ENCODE measurements around the gene AMBRA1.
"Not testable (repeated sequence)": the region's sequence is repeated elsewhere in the genome, so short reads cannot be mapped to it uniquely, and the experiment has no call there.

The AMBRA1 gene

DNA sequence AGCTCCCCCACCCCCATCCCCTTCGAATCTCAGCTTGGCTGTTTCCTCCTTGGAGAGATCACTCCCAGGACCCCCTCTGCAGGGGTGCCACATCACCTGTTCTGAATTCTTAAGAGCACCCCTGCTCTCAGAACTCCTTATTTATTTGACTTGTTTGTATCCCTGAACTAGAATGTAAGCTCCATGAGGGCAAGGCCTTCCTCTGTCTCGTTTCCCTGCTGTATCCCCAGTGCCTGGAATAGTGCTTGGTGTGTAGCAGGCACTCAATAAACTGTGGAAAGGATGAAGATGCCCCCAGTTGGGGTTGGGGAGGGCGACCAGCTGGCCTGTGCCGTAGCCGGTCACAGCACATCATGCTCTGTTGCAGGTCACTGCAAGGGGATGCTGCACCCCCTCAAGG, 216.0 kb downstream of the AMBRA1 start:
- DNase-seq, result no peak

- DNase-seq, result no peak
These were observed 216.5 kb downstream of the AMBRA1 start for GRCh38 chr11:46377290-46377689.

- DNase-seq, result no peak
These were observed 217.4 kb downstream of the AMBRA1 start for GRCh38 chr11:46376258-46377050.

- no peak for DNase-seq
These were observed 218.3 kb downstream of the AMBRA1 start for GRCh38 chr11:46375392-46376101.

- no peak for DNase-seq
These were observed 219.0 kb downstream of the AMBRA1 start for GRCh38 chr11:46374815-46375214.

GRCh38 chr11:46373787-46374740, 219.8 kb downstream of the AMBRA1 start:
- no peak for DNase-seq

GRCh38 chr11:46372501-46372900, 221.3 kb downstream of the AMBRA1 start:
- not testable (repeated sequence) for DNase-seq

DNA sequence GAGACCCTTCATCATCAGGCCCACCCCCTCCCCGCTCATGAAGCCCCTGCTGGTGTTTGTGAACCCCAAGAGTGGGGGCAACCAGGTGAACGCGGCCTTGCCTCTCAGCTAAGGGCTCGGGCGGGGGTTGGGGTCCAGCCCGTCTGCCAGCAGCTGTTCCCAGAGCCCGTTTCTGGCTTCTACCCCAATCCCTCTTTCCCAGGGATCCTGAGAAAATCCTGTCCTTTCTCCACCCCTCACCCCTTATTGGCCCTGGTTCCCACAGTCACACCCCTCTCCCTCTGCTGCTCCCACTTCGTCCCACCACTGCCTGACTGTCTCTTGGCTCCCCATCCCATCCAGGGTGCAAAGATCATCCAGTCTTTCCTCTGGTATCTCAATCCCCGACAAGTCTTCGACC, 221.7 kb downstream of the AMBRA1 start:
- no peak for DNase-seq

- DNase-seq, result not testable (repeated sequence)
These were observed 222.6 kb downstream of the AMBRA1 start for GRCh38 chr11:46371262-46371661.

DNA sequence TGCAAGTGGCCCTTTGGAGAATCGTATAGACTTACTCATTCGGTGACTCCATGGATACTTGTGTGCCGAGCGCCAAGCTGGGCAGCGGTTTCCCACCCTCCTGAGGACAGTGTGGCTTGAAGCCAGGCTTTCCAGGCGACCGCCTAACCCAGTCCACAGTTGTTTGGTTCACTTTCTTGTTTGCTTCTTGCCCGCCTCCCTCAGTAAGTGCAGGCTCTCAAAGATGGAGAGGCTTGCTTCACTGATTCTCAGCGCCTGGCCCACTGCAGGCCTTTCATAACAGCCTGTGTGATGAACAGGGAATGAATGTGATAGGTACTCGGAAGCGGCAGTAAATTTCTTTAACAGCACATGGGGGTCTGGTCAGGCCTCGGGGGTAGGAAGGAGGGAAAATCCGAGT, 223.6 kb downstream of the AMBRA1 start:
- no peak for DNase-seq

DNA sequence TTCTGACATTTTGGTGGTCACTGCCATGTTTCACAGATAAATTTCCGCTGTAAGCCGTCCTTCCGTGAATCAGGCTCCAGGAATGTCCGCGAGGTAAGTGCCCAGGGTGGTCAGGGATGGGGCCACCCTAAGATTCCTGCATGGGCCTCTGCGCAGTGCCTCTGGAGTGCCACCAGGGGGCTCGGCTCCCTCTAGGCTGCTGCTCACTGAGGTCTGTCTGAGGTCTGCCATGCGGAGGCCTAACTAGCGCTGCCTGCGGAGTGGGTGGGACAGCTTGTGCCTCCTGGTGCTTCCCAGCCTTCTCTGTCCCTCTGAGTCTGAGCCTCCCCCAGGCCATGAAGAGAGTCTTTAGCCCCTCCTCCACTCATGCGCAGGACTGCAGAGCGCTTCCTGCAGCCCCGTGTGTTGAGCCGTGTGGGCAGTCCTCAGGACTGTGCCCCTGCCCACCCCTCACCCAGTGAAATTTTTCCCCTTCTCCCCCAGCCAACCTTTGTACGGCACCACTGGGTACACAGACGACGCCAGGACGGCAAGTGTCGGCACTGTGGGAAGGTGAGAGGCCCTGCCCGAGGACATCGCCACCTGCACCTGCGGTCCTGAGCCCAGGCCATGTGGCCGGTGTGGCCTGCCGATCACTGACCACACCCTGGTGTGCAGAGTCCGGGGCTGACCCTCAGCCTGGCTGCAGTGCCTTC, 224.2 kb downstream of the AMBRA1 start:
- DNase-seq, result peak; percentile 27 to 36

GRCh38 chr11:46367916-46368267, 225.9 kb downstream of the AMBRA1 start:
- no peak for DNase-seq

- peak in 1 of 2 experiments; percentile 60 for DNase-seq
These were observed 226.4 kb downstream of the AMBRA1 start for GRCh38 chr11:46367244-46367915.

GRCh38 chr11:46366661-46367161, 227.1 kb downstream of the AMBRA1 start:
- no peak for DNase-seq

DNA sequence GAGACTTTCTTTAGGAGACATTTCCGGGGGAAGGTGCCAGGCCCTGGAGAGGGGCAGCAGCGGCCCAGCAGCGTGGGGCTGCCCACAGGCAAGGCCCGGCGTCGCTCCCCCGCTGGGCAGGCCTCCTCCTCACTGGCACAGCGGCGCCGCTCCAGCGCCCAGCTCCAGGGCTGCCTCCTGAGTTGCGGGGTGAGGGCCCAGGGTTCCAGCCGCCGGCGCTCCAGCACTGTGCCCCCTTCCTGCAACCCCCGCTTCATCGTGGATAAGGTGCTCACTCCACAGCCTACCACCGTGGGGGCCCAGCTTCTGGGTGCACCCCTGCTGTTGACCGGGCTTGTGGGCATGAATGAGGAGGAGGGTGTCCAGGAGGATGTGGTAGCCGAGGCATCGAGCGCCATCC, 227.6 kb downstream of the AMBRA1 start:
- no peak for DNase-seq

- DNase-seq, result no peak
These were observed 229.0 kb downstream of the AMBRA1 start for GRCh38 chr11:46364791-46365190.

- no peak for DNase-seq
These were observed 229.8 kb downstream of the AMBRA1 start for GRCh38 chr11:46364056-46364455.

DNA sequence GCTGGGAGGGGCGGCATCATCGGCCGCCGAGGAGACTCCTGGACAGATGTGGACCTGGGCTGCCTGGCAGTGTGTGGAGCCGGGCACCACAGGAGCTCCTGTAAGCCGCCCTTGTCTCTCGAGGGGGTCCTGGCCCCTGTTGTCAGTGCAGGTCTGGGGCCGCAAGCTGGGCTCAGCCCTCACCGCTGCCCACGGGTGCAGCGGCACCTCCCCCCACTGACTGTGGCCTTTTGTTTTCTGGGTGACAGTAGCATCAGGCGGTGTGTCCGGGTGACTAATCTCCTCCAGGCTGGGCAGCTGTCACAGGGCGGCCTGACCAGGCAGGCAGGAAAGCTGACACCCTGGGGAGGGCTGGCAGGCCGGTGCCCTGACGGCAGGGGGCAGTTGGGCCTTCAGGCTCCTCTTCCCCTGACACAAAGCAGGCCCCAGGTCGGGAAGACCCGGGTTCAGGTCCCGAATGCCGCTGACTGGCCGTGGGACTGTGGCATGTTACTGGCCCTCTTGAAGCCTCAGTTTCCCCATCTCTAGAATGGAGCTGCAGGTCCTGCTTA, 230.3 kb downstream of the AMBRA1 start:
- DNase-seq, result no peak

- no peak for DNase-seq
These were observed 230.8 kb downstream of the AMBRA1 start for GRCh38 chr11:46363031-46363407.

GRCh38 chr11:46362156-46363030, 231.4 kb downstream of the AMBRA1 start:
- DNase-seq, result no peak
